ENCODE measurements around the gene MRTFB.

GRCh38 chr16:14193316-14193871 lies 122.3 kb downstream of the MRTFB start:
- TF ChIP-seq CTCF (IDR thresholded peaks at IDR 0.05), result no peak
- no peak for TF ChIP-seq POLR2A (IDR thresholded peaks at IDR 0.05)
